Astrocyte of the cerebellum (primary cell): ENCODE measurements around the gene ADAMTS8.

Experiments
- DNase-seq: peaks from one replicate; pipeline ENCODE4 v3.0.0-alpha.2; 2011; ENCODE audit warnings: low read depth
- H3K4me3 ChIP-seq: 2 replicates; pipeline ENCODE4 v1.5.1; 2011; ENCODE audit warnings: mild to moderate bottlenecking, low read depth, low read length, moderate library complexity
- in situ Hi-C: cut with HindIII; loops from 2 replicates; pipeline ENCODE4 v1.10.0; 2017; ENCODE audit warnings: low sequenced_read_pairs
- TF ChIP-seq, protein P1 (sequence below): IDR thresholded peaks from 2 replicates; pipeline ENCODE4 v1.5.1; 2012; ENCODE audit warnings: low read length, low read depth, moderate library complexity, mild to moderate bottlenecking; ENCODE audit errors: missing control alignments

The ADAMTS8 gene

DNA sequence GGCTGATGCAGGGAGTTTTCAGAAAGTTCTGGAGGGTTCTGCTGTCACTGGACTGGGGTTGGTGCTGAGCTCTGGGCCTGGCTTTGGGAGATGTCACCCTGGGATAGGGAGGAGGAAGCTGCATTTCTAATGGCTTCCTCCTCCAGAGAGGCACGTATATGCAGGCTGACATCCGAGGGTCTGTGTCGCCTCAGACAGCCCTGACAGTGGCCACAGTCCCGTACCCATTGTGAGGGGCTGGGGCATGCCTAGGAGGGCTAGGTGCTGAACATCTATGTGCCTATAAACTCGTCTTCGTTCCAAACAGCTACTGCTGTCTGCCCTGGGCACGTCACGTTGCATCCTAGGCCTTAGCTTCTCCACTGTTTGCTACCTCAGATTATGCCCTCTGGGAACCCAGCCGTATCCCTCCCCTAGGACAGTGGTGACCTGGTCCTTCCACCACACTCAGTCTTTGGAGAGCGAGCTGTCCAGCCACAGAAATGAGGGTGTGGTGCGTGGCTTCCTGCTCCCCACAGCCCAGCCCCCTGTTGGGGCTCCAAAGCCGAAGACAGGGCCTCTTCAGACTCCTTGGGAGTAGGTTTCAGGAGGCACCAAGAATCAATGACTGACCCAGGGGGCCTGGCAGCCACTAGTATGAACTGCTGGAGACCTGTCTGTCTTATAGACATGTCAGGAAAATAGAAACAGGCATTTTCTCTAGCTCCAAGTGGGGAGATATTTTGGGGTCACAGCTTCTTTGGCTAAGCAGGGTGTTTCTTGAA is 46.4 kb upstream of the ADAMTS8 start:
- in situ Hi-C loops = no loop called here
- no peak overlapping the region for H3K4me3 ChIP-seq
- TF ChIP-seq, protein P1, sequence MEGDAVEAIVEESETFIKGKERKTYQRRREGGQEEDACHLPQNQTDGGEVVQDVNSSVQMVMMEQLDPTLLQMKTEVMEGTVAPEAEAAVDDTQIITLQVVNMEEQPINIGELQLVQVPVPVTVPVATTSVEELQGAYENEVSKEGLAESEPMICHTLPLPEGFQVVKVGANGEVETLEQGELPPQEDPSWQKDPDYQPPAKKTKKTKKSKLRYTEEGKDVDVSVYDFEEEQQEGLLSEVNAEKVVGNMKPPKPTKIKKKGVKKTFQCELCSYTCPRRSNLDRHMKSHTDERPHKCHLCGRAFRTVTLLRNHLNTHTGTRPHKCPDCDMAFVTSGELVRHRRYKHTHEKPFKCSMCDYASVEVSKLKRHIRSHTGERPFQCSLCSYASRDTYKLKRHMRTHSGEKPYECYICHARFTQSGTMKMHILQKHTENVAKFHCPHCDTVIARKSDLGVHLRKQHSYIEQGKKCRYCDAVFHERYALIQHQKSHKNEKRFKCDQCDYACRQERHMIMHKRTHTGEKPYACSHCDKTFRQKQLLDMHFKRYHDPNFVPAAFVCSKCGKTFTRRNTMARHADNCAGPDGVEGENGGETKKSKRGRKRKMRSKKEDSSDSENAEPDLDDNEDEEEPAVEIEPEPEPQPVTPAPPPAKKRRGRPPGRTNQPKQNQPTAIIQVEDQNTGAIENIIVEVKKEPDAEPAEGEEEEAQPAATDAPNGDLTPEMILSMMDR = no peak
- no peak for DNase-seq

DNA sequence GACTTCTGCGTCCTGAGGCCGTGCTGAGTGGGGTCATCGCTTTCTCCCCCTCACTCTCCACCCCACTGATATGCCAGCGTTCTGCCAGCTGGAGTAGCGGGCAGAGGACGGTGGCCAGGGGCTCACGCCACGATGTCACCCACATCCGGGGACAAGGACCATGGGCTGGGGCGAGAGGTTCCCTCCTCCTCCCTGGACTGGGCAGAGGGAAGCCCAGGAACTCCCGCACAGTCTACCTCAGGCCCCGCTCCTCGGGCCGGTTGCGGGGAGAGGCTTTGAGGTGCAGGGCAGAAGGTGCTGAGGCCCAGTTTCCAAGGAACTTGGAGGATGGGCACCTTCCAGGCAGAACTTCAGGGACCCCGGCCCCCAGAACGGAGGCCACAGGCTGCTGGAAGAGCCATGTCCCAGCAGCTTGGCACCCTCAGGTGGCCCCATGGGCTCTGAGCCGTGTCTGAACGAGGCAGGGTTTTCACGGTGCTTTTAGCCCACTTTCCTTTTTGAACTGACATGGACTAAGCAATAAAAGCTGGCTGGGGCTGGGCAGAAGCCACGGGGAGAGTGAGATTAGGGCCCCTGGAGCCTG is 45.5 kb upstream of the ADAMTS8 start:
- H3K4me3 ChIP-seq = no peak overlapping the region
- in situ Hi-C loops = no loop called here
- DNase-seq = no peak
- TF ChIP-seq, protein P1 = no peak

DNA sequence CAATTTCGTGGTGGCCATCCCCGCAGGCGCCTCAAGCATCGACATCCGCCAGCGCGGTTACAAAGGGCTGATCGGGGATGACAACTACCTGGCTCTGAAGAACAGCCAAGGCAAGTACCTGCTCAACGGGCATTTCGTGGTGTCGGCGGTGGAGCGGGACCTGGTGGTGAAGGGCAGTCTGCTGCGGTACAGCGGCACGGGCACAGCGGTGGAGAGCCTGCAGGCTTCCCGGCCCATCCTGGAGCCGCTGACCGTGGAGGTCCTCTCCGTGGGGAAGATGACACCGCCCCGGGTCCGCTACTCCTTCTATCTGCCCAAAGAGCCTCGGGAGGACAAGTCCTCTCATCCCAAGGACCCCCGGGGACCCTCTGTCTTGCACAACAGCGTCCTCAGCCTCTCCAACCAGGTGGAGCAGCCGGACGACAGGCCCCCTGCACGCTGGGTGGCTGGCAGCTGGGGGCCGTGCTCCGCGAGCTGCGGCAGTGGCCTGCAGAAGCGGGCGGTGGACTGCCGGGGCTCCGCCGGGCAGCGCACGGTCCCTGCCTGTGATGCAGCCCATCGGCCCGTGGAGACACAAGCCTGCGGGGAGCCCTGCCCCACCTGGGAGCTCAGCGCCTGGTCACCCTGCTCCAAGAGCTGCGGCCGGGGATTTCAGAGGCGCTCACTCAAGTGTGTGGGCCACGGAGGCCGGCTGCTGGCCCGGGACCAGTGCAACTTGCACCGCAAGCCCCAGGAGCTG is 44.8 kb upstream of the ADAMTS8 start:
- H3K4me3 ChIP-seq = no peak overlapping the region
- TF ChIP-seq, protein P1 = no peak
- DNase-seq = no peak
- in situ Hi-C loops = no loop called here

DNA sequence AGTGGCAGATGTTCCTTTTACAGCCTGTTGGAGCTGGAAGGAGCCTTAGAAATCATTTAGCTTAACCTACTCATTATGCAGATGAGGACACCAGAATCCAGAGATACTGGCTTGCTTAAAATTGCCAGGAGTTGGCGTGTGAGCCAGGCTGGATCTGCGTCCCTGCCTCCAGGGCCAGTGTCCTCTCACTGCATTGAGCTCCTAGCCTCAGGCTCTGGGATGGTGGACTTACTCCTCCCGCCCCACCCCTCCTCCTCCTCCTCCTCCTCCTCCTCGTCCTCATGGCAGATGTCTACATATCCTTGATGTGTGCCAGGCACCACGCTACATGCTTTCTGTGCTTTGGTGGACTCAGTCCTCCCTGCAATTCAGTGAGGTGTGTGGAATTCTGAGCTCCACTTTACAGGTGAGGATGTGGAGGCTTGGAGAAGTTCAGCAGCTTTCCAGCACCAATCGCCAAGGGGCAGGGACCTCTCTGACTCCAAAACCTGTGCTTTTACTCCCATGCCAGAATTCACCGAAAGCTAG is 44.1 kb upstream of the ADAMTS8 start:
- TF ChIP-seq, protein P1 = no peak
- no peak for DNase-seq
- in situ Hi-C loops = no loop called here
- H3K4me3 ChIP-seq = no peak overlapping the region

DNA sequence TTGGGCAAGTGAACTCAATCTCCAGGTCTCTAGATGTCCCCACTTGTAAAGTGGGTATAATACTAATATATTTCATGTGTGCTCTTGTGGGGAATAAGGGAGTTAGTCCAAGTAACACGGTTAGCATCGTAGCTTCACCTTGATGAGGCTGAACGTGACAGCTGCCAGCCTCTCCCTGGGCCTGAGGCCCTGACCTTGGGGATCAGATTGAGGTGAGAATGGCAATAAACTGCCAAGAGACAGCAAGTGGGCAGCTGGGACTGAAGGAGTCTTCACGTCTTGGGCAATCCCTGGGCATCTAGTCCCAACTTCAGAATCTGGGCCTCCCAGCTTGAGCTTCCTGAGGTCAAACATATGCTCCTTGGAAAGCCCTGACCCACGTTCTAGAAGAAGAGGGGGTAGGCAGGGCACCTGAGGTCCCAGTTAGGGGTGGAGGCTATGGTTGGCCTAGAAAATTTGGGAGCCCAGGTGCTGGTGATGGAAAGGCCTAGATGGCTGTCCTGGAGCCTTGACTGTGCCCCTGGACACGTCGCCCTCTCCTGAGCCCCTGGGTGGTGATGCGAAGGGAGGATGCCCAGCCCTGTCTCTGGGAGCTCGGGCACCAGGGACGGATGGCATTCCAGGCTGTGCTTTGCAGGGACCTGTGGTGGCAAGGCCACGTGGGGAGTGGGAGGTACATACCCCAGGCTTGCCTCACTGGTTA is 43.5 kb upstream of the ADAMTS8 start:
- H3K4me3 ChIP-seq = no peak overlapping the region
- TF ChIP-seq, protein P1 = no peak
- DNase-seq = no peak
- in situ Hi-C loops = no loop called here
